ENCODE measurements around the gene PSMD4.
"Not testable (repeated sequence)": the region's sequence is repeated elsewhere in the genome, so short reads cannot be mapped to it uniquely, and the experiment has no call there.

Gene PSMD4

DNA sequence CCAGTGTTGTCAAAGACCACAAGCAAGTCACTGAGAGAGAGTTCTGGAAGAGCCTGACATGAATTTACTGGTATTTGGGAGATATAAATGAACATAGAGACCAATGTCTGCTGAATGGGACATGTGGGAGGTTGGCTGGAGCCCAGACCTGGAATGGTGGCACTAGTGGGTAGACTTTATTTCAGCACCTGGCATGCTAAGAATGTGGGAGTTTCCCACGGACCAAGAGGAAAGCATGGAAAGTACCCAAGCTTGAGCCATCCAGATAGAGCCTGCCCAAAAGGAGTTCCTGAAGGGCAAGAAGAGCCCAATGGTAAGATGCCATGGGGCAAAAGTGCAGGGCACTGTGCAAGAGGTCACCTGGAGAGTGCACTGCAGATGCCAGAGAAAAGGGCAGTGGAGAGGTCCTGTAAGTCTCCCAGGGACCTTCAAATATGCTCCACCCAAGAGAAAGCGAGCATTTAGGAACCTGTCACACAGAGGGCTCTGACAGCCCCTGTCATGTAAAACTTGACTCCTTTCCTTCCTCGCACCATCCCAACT, 19.5 kb downstream of the PSMD4 start:
- no peak for DNase-seq (ENCODE audit: low spot score)

- not testable (repeated sequence) for DNase-seq (ENCODE audit: low spot score)
Measured at GRCh38 chr1:151275341-151275740, 20.8 kb downstream of the PSMD4 start.

DNA sequence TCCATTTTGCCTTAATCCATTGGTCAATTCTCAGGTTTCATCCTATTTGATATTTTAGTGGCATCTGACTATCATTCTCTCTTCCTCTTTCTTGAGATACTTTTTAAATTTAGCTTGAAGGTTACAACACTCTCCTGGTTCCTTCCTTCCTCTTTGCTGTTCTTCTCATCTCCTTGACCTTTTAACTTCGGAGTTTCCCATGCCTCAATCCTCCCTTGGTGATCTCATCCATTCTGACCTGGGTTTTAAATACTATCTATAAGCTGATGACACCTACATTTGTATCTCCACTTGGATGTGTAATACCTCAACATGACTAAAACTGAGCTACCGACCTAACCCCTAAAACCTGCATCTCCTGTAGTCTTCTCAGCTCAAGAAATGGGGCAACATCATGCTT, 22.7 kb downstream of the PSMD4 start:
- DNase-seq (ENCODE audit: low spot score), result no peak

DNA sequence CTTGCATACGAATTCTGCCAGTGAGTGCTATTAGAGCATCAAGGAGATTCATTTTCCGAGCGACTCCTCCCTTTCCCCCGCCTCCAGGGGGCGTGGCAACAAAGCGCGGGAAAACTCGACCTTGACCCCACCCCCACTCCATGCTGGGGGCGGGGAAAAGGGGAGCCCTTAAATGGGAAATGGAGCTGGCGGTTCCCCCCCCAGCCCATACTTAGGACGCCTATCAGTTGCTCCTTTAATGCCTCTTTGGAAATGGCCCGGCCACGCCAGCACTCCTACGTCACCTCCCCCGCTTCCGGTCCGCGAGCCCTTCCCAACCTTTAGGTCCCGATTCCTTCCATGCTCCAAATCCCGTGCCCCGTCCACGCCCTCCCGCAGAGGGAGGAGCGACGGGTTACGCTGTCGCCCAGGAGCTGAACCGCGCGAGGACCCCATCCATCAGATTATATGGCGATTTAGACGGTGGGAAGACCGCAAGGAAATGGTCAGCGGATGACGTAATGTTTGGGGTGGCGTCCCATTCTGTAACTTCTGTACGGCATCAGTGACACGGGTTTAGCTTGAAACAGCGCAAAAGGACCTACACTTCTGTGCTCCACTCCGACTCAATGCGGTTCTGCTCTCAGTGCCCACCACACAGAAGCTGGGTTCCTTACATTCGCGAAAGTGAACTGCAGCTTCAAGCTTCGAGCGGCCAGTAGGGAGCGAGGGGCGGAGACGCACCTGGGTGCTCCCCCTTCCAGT, 26.9 kb downstream of the PSMD4 start:
- peak; percentile 98 for DNase-seq (ENCODE audit: low spot score)

DNA sequence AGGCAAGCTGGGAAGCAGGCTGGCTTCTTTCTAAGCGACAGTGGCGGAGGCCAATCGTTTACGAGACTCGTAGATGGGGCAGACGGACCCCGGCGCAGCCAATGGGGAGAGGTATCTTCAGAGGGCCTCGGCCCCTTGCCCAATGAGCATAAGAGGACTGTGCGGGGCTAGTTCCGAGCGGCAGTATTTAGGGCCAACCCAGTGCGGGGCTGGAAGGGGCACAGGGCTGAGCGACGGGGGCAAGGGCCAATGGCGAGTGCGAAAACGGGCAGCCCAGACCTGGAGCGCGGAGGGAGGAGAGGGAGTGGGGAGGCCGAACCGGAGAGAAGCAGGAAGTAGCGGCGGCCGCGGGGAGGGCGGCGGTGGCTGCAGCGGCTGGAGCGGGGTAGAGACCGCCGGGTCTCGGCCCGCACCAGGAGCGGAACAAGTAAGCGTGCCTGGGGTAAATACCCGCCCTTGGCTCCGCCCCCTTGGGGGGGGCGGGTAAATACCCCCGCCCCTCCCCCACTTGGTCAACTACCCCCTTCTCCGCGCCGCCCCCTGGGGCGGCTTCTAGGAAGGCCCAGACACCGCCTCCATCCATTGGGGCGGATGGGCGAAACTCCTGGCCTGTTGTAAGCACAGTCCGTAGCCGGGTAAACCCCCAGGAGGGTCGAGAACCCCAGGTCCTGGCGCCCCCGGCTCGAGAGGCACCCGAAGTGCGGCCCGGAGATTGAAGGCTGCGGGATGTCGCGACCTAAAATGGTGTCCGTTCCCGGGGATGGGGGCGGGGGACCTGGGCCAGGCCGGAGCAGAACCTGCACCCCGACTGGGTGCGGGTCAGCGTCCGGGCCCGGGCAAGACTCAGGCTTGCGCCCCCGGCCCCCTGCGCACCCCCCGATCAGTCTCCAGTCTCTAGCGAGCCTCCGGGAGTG, 27.7 kb downstream of the PSMD4 start, which contains the start of gene ZNF687:
Gene ZNF687, plus strand, starts transcription at position 331 of the 914 bp plus-strand sequence. CDS start 3,993 bp downstream, outside the sequence.
- DNase-seq (ENCODE audit: low spot score), result peak; percentile 99

DNA sequence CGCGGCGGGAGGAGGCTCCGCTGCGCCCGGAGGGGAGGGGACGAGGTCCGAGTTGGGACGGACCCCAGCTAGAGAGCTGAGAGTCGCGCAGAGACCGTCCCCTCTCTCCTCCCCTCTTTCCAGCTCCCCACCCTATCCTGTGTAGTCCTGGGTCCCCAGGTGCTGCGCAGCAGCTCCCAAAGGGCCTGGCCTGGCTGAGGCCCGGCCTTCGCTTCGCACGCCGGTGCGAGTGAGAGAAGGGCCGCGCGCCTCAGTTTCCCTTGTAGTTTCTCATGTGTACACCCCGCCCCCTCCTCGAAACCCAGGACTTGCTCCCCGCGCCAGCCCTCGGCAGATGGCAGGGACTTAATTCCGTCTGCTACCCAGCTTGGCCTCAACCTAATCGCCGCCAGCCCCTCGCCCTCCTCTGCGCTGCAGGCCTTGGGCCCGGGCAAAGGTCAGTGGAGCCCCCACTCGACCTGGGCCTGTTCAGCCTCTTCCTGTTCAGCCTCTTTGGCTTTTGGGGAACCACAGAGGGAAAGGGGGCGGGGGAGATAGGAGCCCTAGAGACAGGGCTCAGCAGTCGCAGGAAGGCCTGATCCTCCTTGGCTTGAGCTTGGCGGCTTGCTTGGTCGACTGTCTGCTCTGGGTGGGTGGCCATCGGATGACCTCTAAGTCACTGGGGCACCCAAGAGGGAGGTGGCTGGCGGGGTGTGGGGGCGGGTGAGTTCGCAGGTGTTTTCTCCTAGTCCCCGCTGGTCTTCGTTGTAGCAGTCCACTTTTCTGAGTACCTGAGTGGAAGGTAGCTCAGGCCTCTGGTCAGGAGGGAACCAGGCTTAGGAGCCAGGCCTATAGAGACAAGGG, 28.6 kb downstream of the PSMD4 start:
- peak; percentile 20 for DNase-seq (ENCODE audit: low spot score)

DNA sequence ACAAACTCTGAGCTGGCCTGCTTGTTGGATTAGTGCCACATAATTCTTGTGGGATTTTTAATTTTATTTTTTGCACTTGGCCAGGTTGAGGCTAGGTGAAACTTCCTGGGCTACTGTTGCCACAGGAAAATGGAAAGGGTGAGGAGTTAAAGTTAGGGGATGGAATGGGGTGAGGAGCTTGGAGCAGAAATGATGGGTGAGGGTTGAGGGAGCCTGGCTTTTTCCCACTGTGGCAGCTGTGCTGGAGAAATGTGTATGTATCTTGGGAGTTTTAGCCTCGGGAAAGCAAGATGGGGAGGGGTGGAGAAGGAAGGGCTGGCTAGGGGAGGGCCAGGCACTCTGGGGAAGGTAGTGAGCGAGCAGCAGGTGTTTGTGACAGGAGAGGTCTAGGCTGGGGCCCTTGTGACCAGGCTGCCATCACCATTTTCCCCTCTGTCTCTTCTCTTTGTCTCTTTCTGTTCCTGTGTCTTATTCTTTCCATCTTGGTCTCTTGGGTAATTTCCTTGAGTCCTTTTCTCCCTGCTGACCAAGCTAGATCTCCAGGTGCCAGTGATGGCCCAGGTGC, 29.6 kb downstream of the PSMD4 start:
- no peak for DNase-seq (ENCODE audit: low spot score)

GRCh38 chr1:151286619-151287340, 32.2 kb downstream of the PSMD4 start:
- DNase-seq (ENCODE audit: low spot score), result no peak

- no peak for DNase-seq (ENCODE audit: low spot score)
Measured at GRCh38 chr1:151287341-151287699, 32.8 kb downstream of the PSMD4 start.

DNA sequence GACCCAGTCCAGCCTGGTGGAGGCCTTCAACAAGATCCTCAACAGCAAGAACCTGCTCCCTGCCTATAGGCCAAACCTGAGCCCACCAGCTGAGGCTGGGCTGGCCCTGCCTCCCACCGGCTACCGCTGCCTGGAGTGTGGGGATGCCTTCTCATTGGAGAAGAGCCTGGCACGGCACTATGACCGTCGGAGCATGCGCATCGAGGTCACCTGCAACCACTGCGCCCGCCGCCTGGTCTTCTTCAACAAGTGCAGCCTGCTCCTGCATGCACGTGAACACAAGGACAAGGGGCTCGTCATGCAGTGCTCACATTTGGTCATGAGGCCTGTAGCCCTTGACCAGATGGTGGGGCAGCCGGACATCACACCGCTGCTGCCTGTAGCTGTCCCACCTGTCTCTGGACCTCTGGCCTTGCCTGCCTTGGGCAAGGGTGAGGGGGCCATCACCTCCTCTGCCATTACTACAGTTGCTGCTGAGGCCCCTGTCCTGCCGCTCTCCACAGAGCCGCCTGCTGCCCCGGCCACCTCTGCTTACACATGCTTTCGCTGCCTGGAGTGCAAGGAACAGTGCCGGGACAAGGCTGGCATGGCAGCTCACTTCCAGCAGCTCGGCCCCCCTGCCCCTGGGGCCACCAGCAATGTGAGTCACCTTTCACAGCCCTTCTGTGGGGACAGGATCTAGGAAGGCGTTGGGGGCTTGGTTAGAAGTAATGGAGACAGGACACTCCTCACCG, 33.4 kb downstream of the PSMD4 start:
- DNase-seq (ENCODE audit: low spot score), result no peak

GRCh38 chr1:151288502-151288901, 34.0 kb downstream of the PSMD4 start:
- no peak for DNase-seq (ENCODE audit: low spot score)

GRCh38 chr1:151289080-151289935, 34.8 kb downstream of the PSMD4 start:
- no peak for DNase-seq (ENCODE audit: low spot score)

GRCh38 chr1:151289991-151290708, 35.6 kb downstream of the PSMD4 start:
- no peak for DNase-seq (ENCODE audit: low spot score)

GRCh38 chr1:151290709-151291303, 36.3 kb downstream of the PSMD4 start:
- DNase-seq (ENCODE audit: low spot score), result no peak

GRCh38 chr1:151292207-151293030, 37.9 kb downstream of the PSMD4 start:
- DNase-seq (ENCODE audit: low spot score), result no peak

- DNase-seq (ENCODE audit: low spot score), result no peak
Measured at GRCh38 chr1:151293093-151293492, 38.6 kb downstream of the PSMD4 start.

Data from SW480 (cell line).